ENCODE results near the gene DIS3L2.

DIS3L2 gene

GRCh38 chr2:232138441-232138840, 176.9 kb downstream of the DIS3L2 start:
- Histone ChIP-seq H3K36me3 (ENCODE audit: insufficient read depth, low read length) (no peaks in the 10 kb centered on the region), H3K79me2 (ENCODE audit: control insufficient read depth, insufficient read depth, low read length, unreplicated experiment) (no peaks in the 10 kb centered on the region), H2AFZ (ENCODE audit: low read length, unreplicated experiment) (no peak overlapping the region), H3K27me3 (ENCODE audit: insufficient read depth, low read length) (no peaks in the 10 kb centered on the region), H3K4me3 (ENCODE audit: low read depth, low read length) (no peak overlapping the region), H3K27ac (ENCODE audit: low read depth, low read length) (no peak overlapping the region), H3K4me1 (ENCODE audit: control insufficient read depth, insufficient read depth, low read length, unreplicated experiment) (peaks cover 21% of the 10 kb centered on the region)

- H3K36me3 ChIP-seq (ENCODE audit: insufficient read depth, low read length): no peaks in the 10 kb centered on the region
Observed at GRCh38 chr2:232139171-232139594, 177.7 kb downstream of the DIS3L2 start.

GRCh38 chr2:232139786-232140562, 178.5 kb downstream of the DIS3L2 start:
- H3K27me3 ChIP-seq (ENCODE audit: insufficient read depth, low read length): no peaks in the 10 kb centered on the region
- no peak overlapping the region for H3K27ac ChIP-seq (ENCODE audit: low read depth, low read length)
- H3K36me3 ChIP-seq (ENCODE audit: insufficient read depth, low read length): no peaks in the 10 kb centered on the region
- no peak overlapping the region for H2AFZ ChIP-seq (ENCODE audit: low read length, unreplicated experiment)
- no peak overlapping the region for H3K4me3 ChIP-seq (ENCODE audit: low read depth, low read length)
- no peaks in the 10 kb centered on the region for H3K79me2 ChIP-seq (ENCODE audit: control insufficient read depth, insufficient read depth, low read length, unreplicated experiment)
- H3K4me1 ChIP-seq (ENCODE audit: control insufficient read depth, insufficient read depth, low read length, unreplicated experiment): peaks cover 21% of the 10 kb centered on the region

More at GRCh38 chr2:232139171-232139594, 177.7 kb downstream of the DIS3L2 start:
- H3K27me3 ChIP-seq (ENCODE audit: insufficient read depth, low read length): no peaks in the 10 kb centered on the region
- peaks cover 21% of the 10 kb centered on the region for H3K4me1 ChIP-seq (ENCODE audit: control insufficient read depth, insufficient read depth, low read length, unreplicated experiment)
- no peaks in the 10 kb centered on the region for H3K79me2 ChIP-seq (ENCODE audit: control insufficient read depth, insufficient read depth, low read length, unreplicated experiment)
- H3K27ac ChIP-seq (ENCODE audit: low read depth, low read length): no peak overlapping the region
- no peak overlapping the region for H3K4me3 ChIP-seq (ENCODE audit: low read depth, low read length)
- no peak overlapping the region for H2AFZ ChIP-seq (ENCODE audit: low read length, unreplicated experiment)

- peaks cover 21% of the 10 kb centered on the region for H3K4me1 ChIP-seq (ENCODE audit: control insufficient read depth, insufficient read depth, low read length, unreplicated experiment)
- H2AFZ ChIP-seq (ENCODE audit: low read length, unreplicated experiment): no peak overlapping the region
- H3K79me2 ChIP-seq (ENCODE audit: control insufficient read depth, insufficient read depth, low read length, unreplicated experiment): no peaks in the 10 kb centered on the region
- H3K27ac ChIP-seq (ENCODE audit: low read depth, low read length): no peak overlapping the region
- no peaks in the 10 kb centered on the region for H3K27me3 ChIP-seq (ENCODE audit: insufficient read depth, low read length)
- H3K4me3 ChIP-seq (ENCODE audit: low read depth, low read length): no peak overlapping the region
- H3K36me3 ChIP-seq (ENCODE audit: insufficient read depth, low read length): no peaks in the 10 kb centered on the region
Observed at GRCh38 chr2:232141591-232141990, 180.1 kb downstream of the DIS3L2 start.

- H3K27me3 ChIP-seq (ENCODE audit: insufficient read depth, low read length): no peaks in the 10 kb centered on the region
- no peak overlapping the region for H2AFZ ChIP-seq (ENCODE audit: low read length, unreplicated experiment)
- no peaks in the 10 kb centered on the region for H3K79me2 ChIP-seq (ENCODE audit: control insufficient read depth, insufficient read depth, low read length, unreplicated experiment)
- no peak overlapping the region for H3K4me3 ChIP-seq (ENCODE audit: low read depth, low read length)
- H3K27ac ChIP-seq (ENCODE audit: low read depth, low read length): no peak overlapping the region
- H3K4me1 ChIP-seq (ENCODE audit: control insufficient read depth, insufficient read depth, low read length, unreplicated experiment): peaks cover 19% of the 10 kb centered on the region
- no peaks in the 10 kb centered on the region for H3K36me3 ChIP-seq (ENCODE audit: insufficient read depth, low read length)
Observed at GRCh38 chr2:232142049-232142448, 180.5 kb downstream of the DIS3L2 start.

- H3K36me3 ChIP-seq (ENCODE audit: insufficient read depth, low read length): no peaks in the 10 kb centered on the region
- no peak overlapping the region for H2AFZ ChIP-seq (ENCODE audit: low read length, unreplicated experiment)
- H3K79me2 ChIP-seq (ENCODE audit: control insufficient read depth, insufficient read depth, low read length, unreplicated experiment): no peaks in the 10 kb centered on the region
Observed at GRCh38 chr2:232142502-232142901, 181.0 kb downstream of the DIS3L2 start.

GRCh38 chr2:232146294-232146693, 184.8 kb downstream of the DIS3L2 start:
- no peak overlapping the region for H2AFZ ChIP-seq (ENCODE audit: low read length, unreplicated experiment)
- H3K27me3 ChIP-seq (ENCODE audit: insufficient read depth, low read length): no peaks in the 10 kb centered on the region
- H3K36me3 ChIP-seq (ENCODE audit: insufficient read depth, low read length): no peaks in the 10 kb centered on the region
- no peak overlapping the region for H3K27ac ChIP-seq (ENCODE audit: low read depth, low read length)
- no peaks in the 10 kb centered on the region for H3K4me1 ChIP-seq (ENCODE audit: control insufficient read depth, insufficient read depth, low read length, unreplicated experiment)
- H3K4me3 ChIP-seq (ENCODE audit: low read depth, low read length): no peak overlapping the region
- no peaks in the 10 kb centered on the region for H3K79me2 ChIP-seq (ENCODE audit: control insufficient read depth, insufficient read depth, low read length, unreplicated experiment)

More at GRCh38 chr2:232142502-232142901, 181.0 kb downstream of the DIS3L2 start:
- Histone ChIP-seq H3K4me1 (ENCODE audit: control insufficient read depth, insufficient read depth, low read length, unreplicated experiment) (peaks cover 14% of the 10 kb centered on the region), H3K27ac (ENCODE audit: low read depth, low read length) (no peak overlapping the region), H3K4me3 (ENCODE audit: low read depth, low read length) (no peak overlapping the region), H3K27me3 (ENCODE audit: insufficient read depth, low read length) (no peaks in the 10 kb centered on the region)

- Histone ChIP-seq H3K36me3 (ENCODE audit: insufficient read depth, low read length) (no peaks in the 10 kb centered on the region), H3K27ac (ENCODE audit: low read depth, low read length) (no peak overlapping the region)
Observed at GRCh38 chr2:232147440-232148077, 186.0 kb downstream of the DIS3L2 start.

GRCh38 chr2:232162187-232162586, 200.7 kb downstream of the DIS3L2 start:
- Histone ChIP-seq H3K27me3 (ENCODE audit: insufficient read depth, low read length) (no peaks in the 10 kb centered on the region), H2AFZ (ENCODE audit: low read length, unreplicated experiment) (no peak overlapping the region), H3K27ac (ENCODE audit: low read depth, low read length) (no peak overlapping the region), H3K79me2 (ENCODE audit: control insufficient read depth, insufficient read depth, low read length, unreplicated experiment) (no peaks in the 10 kb centered on the region), H3K4me3 (ENCODE audit: low read depth, low read length) (no peak overlapping the region), H3K36me3 (ENCODE audit: insufficient read depth, low read length) (peaks cover 6% of the 10 kb centered on the region; the same call in 1 of the 2 replicates), H3K4me1 (ENCODE audit: control insufficient read depth, insufficient read depth, low read length, unreplicated experiment) (peaks cover 8% of the 10 kb centered on the region)

More at GRCh38 chr2:232147440-232148077, 186.0 kb downstream of the DIS3L2 start:
- H2AFZ ChIP-seq (ENCODE audit: low read length, unreplicated experiment): no peak overlapping the region
- H3K4me1 ChIP-seq (ENCODE audit: control insufficient read depth, insufficient read depth, low read length, unreplicated experiment): no peaks in the 10 kb centered on the region
- H3K27me3 ChIP-seq (ENCODE audit: insufficient read depth, low read length): no peaks in the 10 kb centered on the region
- H3K4me3 ChIP-seq (ENCODE audit: low read depth, low read length): no peak overlapping the region
- H3K79me2 ChIP-seq (ENCODE audit: control insufficient read depth, insufficient read depth, low read length, unreplicated experiment): no peaks in the 10 kb centered on the region

- Histone ChIP-seq H3K27ac (ENCODE audit: low read depth, low read length) (no peak overlapping the region), H3K4me3 (ENCODE audit: low read depth, low read length) (no peak overlapping the region), H2AFZ (ENCODE audit: low read length, unreplicated experiment) (no peak overlapping the region), H3K27me3 (ENCODE audit: insufficient read depth, low read length) (no peaks in the 10 kb centered on the region), H3K79me2 (ENCODE audit: control insufficient read depth, insufficient read depth, low read length, unreplicated experiment) (no peaks in the 10 kb centered on the region), H3K4me1 (ENCODE audit: control insufficient read depth, insufficient read depth, low read length, unreplicated experiment) (no peaks in the 10 kb centered on the region), H3K36me3 (ENCODE audit: insufficient read depth, low read length) (no peaks in the 10 kb centered on the region)
Observed at GRCh38 chr2:232170396-232170795, 208.9 kb downstream of the DIS3L2 start.

- H3K27me3 ChIP-seq (ENCODE audit: insufficient read depth, low read length): no peaks in the 10 kb centered on the region
- no peaks in the 10 kb centered on the region for H3K4me1 ChIP-seq (ENCODE audit: control insufficient read depth, insufficient read depth, low read length, unreplicated experiment)
- H3K27ac ChIP-seq (ENCODE audit: low read depth, low read length): no peak overlapping the region
- H3K79me2 ChIP-seq (ENCODE audit: control insufficient read depth, insufficient read depth, low read length, unreplicated experiment): no peaks in the 10 kb centered on the region
- H2AFZ ChIP-seq (ENCODE audit: low read length, unreplicated experiment): no peak overlapping the region
- H3K4me3 ChIP-seq (ENCODE audit: low read depth, low read length): no peak overlapping the region
- no peaks in the 10 kb centered on the region for H3K36me3 ChIP-seq (ENCODE audit: insufficient read depth, low read length)
Observed at GRCh38 chr2:232174662-232175061, 213.1 kb downstream of the DIS3L2 start.

All from ACC112 (cell line).